H4 (cell line): ENCODE measurements around the gene SOWAHC. TPM values are rescaled to one million over a fixed set of nuclear protein-coding genes. Genes with fewer than 3 reads are reported as not detected.
"Not testable (repeated sequence)": the region's sequence is repeated elsewhere in the genome, so short reads cannot be mapped to it uniquely, and the experiment has no call there.

Source experiments
- DNase-seq: peaks from one replicate; pipeline ENCODE4 v3.0.0-alpha.2; 2015; ENCODE audit warnings: low spot score
- total RNA-seq: library from RNA; depleted of rRNA; stranded (reverse); fragments of >200 nt; shearing (Covaris generic); gene quantifications from 2 replicates; pipeline ENCODE4 v1.2.3, GENCODE V29; 2014; rRNA removed

The SOWAHC gene
- 2.7 and 4.0 TPM in 2 replicates for total RNA-seq

GRCh38 chr2:109613922-109614714 is at the start of gene SOWAHC, which contains the start of gene SEPTIN10:
TSS of gene SOWAHC (plus strand) at chr2:109614364. CDS start at chr2:109614490, 126 bp downstream.
TSS of gene SEPTIN10 (minus strand) at chr2:109613966. CDS start at chr2:109613827, 139 bp downstream.
- peak; percentile 99 for DNase-seq

GRCh38 chr2:109575373-109575772 is 38.8 kb upstream of the SOWAHC start:
- no peak for DNase-seq

GRCh38 chr2:109577630-109578029 is 36.5 kb upstream of the SOWAHC start:
- not testable (repeated sequence) for DNase-seq

GRCh38 chr2:109582928-109583895 is 31.0 kb upstream of the SOWAHC start:
- no peak for DNase-seq

GRCh38 chr2:109586687-109587086 is 27.5 kb upstream of the SOWAHC start:
- no peak for DNase-seq

GRCh38 chr2:109591206-109591605 is 23.0 kb upstream of the SOWAHC start:
- no peak for DNase-seq

GRCh38 chr2:109592905-109593304 is 21.3 kb upstream of the SOWAHC start:
- no peak for DNase-seq

- DNase-seq, result no peak
Measured at GRCh38 chr2:109594246-109594885, 19.8 kb upstream of the SOWAHC start.

GRCh38 chr2:109595644-109596043 is 18.5 kb upstream of the SOWAHC start:
- no peak for DNase-seq

GRCh38 chr2:109597283-109597682 is 16.9 kb upstream of the SOWAHC start:
- no peak for DNase-seq

- DNase-seq, result no peak
Measured at GRCh38 chr2:109601783-109602182, 12.4 kb upstream of the SOWAHC start.

- no peak for DNase-seq
Measured at GRCh38 chr2:109602617-109603188, 11.5 kb upstream of the SOWAHC start.

- DNase-seq, result peak; percentile 63
Measured at GRCh38 chr2:109604597-109604996, 9.6 kb upstream of the SOWAHC start.

GRCh38 chr2:109607766-109608165 is 6.4 kb upstream of the SOWAHC start:
- DNase-seq, result no peak

GRCh38 chr2:109609352-109610024 is 4.7 kb upstream of the SOWAHC start:
- DNase-seq, result peak; percentile 42

GRCh38 chr2:109611467-109612095 is 2.6 kb upstream of the SOWAHC start:
- DNase-seq, result peak; percentile 22

- no peak for DNase-seq
Measured at GRCh38 chr2:109613081-109613921, 863 bp upstream of the SOWAHC start.

GRCh38 chr2:109614715-109615636 is 812 bp downstream of the SOWAHC start:
- DNase-seq, result no peak
